LNCAP (cell line): ENCODE data around the gene KRTAP12-1.

Source experiments
- CTCF ChIP-seq: fragments of 450-650 bp; IDR thresholded peaks from 2 replicates; pipeline ENCODE4 v1.5.1; 2017; ENCODE audit warnings: mild to moderate bottlenecking

The KRTAP12-1 gene

GRCh38 chr21:44636209-44637017, 45.5 kb downstream of the KRTAP12-1 start:
- no peak for TF ChIP-seq CTCF

GRCh38 chr21:44632067-44632466, 49.9 kb downstream of the KRTAP12-1 start:
- no peak for TF ChIP-seq CTCF
